ENCODE measurements around the gene ABCG1.

ABCG1 gene

GRCh38 chr21:42321845-42322244, 102.9 kb downstream of the ABCG1 start:
- TF ChIP-seq, protein P1, sequence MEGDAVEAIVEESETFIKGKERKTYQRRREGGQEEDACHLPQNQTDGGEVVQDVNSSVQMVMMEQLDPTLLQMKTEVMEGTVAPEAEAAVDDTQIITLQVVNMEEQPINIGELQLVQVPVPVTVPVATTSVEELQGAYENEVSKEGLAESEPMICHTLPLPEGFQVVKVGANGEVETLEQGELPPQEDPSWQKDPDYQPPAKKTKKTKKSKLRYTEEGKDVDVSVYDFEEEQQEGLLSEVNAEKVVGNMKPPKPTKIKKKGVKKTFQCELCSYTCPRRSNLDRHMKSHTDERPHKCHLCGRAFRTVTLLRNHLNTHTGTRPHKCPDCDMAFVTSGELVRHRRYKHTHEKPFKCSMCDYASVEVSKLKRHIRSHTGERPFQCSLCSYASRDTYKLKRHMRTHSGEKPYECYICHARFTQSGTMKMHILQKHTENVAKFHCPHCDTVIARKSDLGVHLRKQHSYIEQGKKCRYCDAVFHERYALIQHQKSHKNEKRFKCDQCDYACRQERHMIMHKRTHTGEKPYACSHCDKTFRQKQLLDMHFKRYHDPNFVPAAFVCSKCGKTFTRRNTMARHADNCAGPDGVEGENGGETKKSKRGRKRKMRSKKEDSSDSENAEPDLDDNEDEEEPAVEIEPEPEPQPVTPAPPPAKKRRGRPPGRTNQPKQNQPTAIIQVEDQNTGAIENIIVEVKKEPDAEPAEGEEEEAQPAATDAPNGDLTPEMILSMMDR (IDR thresholded peaks at IDR 0.05; ENCODE audit: insufficient read depth, missing control alignments), result no peak
- FAIRE-seq, result no peak
- no peak for DNase-seq (ENCODE audit: insufficient read length, low spot score)

- TF ChIP-seq, protein P1 (IDR thresholded peaks at IDR 0.05; ENCODE audit: insufficient read depth, missing control alignments), result no peak
- FAIRE-seq (no peak), DNase-seq (ENCODE audit: insufficient read length, low spot score) (no peak)
These were observed 106.0 kb downstream of the ABCG1 start for GRCh38 chr21:42324896-42325295.

DNA sequence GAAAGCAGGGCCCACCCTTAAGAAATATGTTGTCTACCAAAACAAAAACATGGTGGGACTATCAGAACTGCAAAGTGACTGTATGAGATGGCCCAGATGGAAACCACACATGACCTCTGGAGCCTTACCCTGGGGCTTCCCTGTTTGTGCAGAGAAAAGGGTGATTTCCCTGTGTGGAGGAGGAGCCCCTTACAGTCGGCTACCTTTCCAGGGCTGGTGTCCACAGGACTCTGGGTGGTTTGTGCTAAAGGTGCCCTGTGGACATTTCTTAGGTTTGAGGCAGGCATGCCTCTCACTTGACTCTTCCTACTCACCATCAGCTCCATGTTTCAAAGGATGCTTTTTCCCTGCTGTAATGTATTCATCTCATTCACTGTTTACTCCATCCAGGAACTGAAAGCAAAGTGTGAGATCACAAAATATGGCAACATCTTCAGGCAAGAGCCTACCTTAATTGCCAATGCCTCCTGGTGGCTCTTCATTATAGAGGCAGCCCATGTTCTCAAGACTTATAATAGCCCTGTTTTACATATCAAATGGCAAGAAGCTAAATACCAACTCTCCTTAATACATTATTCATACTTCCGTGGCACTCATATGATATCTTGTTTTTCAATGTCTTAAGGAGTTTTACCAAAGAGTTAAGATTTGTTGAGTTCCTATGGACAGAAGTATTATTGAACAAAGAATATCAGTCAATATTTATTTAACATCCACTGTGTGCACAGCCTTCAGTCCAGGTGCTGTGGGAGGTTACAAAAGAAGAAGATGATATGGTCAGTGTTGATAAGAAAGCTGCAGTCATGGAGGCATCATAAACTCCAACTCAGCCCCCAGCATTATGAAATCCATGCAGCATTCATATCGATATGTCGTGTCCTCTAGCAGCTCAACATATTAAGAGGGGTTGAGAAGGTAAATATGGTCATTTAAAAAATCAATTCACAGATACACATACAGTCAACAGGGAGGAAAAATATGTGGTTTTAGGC, 111.7 kb downstream of the ABCG1 start:
- TF ChIP-seq, protein P1 (IDR thresholded peaks at IDR 0.05; ENCODE audit: insufficient read depth, missing control alignments), result no peak
- no peak for FAIRE-seq
- no peak for DNase-seq (ENCODE audit: insufficient read length, low spot score)

- TF ChIP-seq, protein P1 (IDR thresholded peaks at IDR 0.05; ENCODE audit: insufficient read depth, missing control alignments), result no peak
- DNase-seq (ENCODE audit: insufficient read length, low spot score) (no peak), FAIRE-seq (no peak)
These were observed 112.7 kb downstream of the ABCG1 start for GRCh38 chr21:42331660-42332059.

GRCh38 chr21:42332557-42333317, 113.8 kb downstream of the ABCG1 start:
- FAIRE-seq (no peak), DNase-seq (ENCODE audit: insufficient read length, low spot score) (no peak)
- TF ChIP-seq, protein P1 (IDR thresholded peaks at IDR 0.05; ENCODE audit: insufficient read depth, missing control alignments), result no peak

DNA sequence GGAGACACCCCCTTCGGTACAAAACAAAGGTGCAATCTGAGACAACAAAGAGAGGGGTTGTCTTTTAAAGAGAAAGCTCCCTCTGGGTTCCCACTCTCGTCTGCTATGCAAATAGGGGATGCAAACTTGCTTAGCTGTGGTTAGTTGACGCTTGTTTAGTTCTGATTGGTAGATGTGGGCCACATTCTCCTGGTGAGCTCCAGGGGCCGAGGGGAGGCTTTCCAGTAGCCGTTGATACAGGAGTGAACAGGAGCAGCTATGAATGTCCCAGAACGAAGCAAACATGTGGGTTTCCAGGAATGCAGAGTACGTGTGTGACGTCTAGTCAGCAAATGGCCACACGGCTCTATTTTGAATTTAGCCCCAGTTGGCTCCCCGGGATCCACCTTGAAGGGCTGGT, 117.1 kb downstream of the ABCG1 start:
- TF ChIP-seq, protein P1 (IDR thresholded peaks at IDR 0.05; ENCODE audit: insufficient read depth, missing control alignments), result no peak
- FAIRE-seq (no peak), DNase-seq (ENCODE audit: insufficient read length, low spot score) (no peak)
